ENCODE results near the gene METTL18.
"Not testable (repeated sequence)": the region's sequence is repeated elsewhere in the genome, so short reads cannot be mapped to it uniquely, and the experiment has no call there.

METTL18 gene

GRCh38 chr1:169794530-169795416 is at the start of gene METTL18:
METTL18 (minus strand) TSS chr1:169794907; CDS start chr1:169793695, 1,212 bp downstream.
- peak; percentile 88 for DNase-seq
- Mint-ChIP-seq H3K4me3 (peak within 1 kb of the TSS; percentile 95 to 97), H3K36me3 (peaks cover 14 to 19% of the 10 kb centered on the region in 2 donors), H3K27me3 (no peaks in the 10 kb centered on the region), H3K4me1 (peaks cover 19 to 41% of the 10 kb centered on the region in 2 donors), H3K9me3 (no peaks in the 10 kb centered on the region), H3K27ac (peak within 1 kb of the TSS; percentile 98)
- ATAC-seq (replicated peaks): peak; percentile 98 to 99

GRCh38 chr1:169838942-169839341 is 44.2 kb upstream of the METTL18 start:
- ATAC-seq (replicated peaks) (no peak), DNase-seq (no peak)
- Mint-ChIP-seq H3K27ac (no peak overlapping the region), H3K36me3 (peaks cover 49 to 54% of the 10 kb centered on the region in 2 donors), H3K9me3 (peaks cover 15 to 19% of the 10 kb centered on the region in 2 donors), H3K4me3 (no peak overlapping the region), H3K4me1 (peaks cover 0 to 2% of the 10 kb centered on the region in 2 donors), H3K27me3 (no peaks in the 10 kb centered on the region)

- H3K36me3 Mint-ChIP-seq: peaks cover 47 to 49% of the 10 kb centered on the region in 2 donors
- H3K27ac Mint-ChIP-seq: no peak overlapping the region
- DNase-seq: no peak
- H3K27me3 Mint-ChIP-seq: no peaks in the 10 kb centered on the region
- H3K4me1 Mint-ChIP-seq: peaks cover 0 to 2% of the 10 kb centered on the region in 2 donors
- ATAC-seq (replicated peaks): no peak
- peaks cover 15 to 19% of the 10 kb centered on the region in 2 donors for H3K9me3 Mint-ChIP-seq
- H3K4me3 Mint-ChIP-seq: no peak overlapping the region
Measured at GRCh38 chr1:169836198-169836597, 41.5 kb upstream of the METTL18 start.

GRCh38 chr1:169835647-169836046 is 40.9 kb upstream of the METTL18 start:
- DNase-seq (no peak), ATAC-seq (replicated peaks) (no peak)
- Mint-ChIP-seq H3K36me3 (peaks cover 43 to 46% of the 10 kb centered on the region in 2 donors), H3K27me3 (no peaks in the 10 kb centered on the region), H3K4me1 (peaks cover 0 to 2% of the 10 kb centered on the region in 2 donors), H3K27ac (no peak overlapping the region), H3K4me3 (no peak overlapping the region), H3K9me3 (peaks cover 10 to 15% of the 10 kb centered on the region in 2 donors)

- H3K27ac Mint-ChIP-seq: no peak overlapping the region
- ATAC-seq (replicated peaks) (no peak), DNase-seq (no peak)
- H3K4me3 Mint-ChIP-seq: no peak overlapping the region
- no peaks in the 10 kb centered on the region for H3K27me3 Mint-ChIP-seq
- H3K4me1 Mint-ChIP-seq: peaks cover 0 to 2% of the 10 kb centered on the region in 2 donors
- H3K36me3 Mint-ChIP-seq: peaks cover 38 to 43% of the 10 kb centered on the region in 2 donors
- H3K9me3 Mint-ChIP-seq: peaks cover 6 to 9% of the 10 kb centered on the region in 2 donors
Measured at GRCh38 chr1:169834869-169835268, 40.2 kb upstream of the METTL18 start.

- ATAC-seq (replicated peaks): no peak
- Mint-ChIP-seq H3K36me3 (peaks cover 25 to 30% of the 10 kb centered on the region in 2 donors), H3K27ac (no peak overlapping the region), H3K27me3 (no peaks in the 10 kb centered on the region), H3K4me3 (no peak overlapping the region), H3K9me3 (peaks cover 2 to 3% of the 10 kb centered on the region in 2 donors), H3K4me1 (peaks cover 0 to 2% of the 10 kb centered on the region in 2 donors)
- DNase-seq: no peak
Measured at GRCh38 chr1:169833179-169833901, 38.6 kb upstream of the METTL18 start.

GRCh38 chr1:169829671-169830070 is 35.0 kb upstream of the METTL18 start:
- no peak for ATAC-seq (replicated peaks)
- H3K27me3 Mint-ChIP-seq: no peaks in the 10 kb centered on the region
- H3K27ac Mint-ChIP-seq: no peak overlapping the region
- H3K4me3 Mint-ChIP-seq: no peak overlapping the region
- DNase-seq: no peak
- peaks cover 0 to under 1% of the 10 kb centered on the region in 2 donors for H3K9me3 Mint-ChIP-seq
- H3K4me1 Mint-ChIP-seq: no peaks in the 10 kb centered on the region
- peaks cover 24 to 28% of the 10 kb centered on the region in 2 donors for H3K36me3 Mint-ChIP-seq

GRCh38 chr1:169824153-169824552 is 29.4 kb upstream of the METTL18 start:
- peaks cover 20 to 21% of the 10 kb centered on the region in 2 donors for H3K36me3 Mint-ChIP-seq
- no peaks in the 10 kb centered on the region for H3K4me1 Mint-ChIP-seq
- no peak for ATAC-seq (replicated peaks)
- DNase-seq: no peak
- H3K9me3 Mint-ChIP-seq: no peaks in the 10 kb centered on the region
- H3K4me3 Mint-ChIP-seq: no peak overlapping the region
- H3K27ac Mint-ChIP-seq: no peak overlapping the region
- H3K27me3 Mint-ChIP-seq: no peaks in the 10 kb centered on the region

GRCh38 chr1:169821500-169821899 is 26.8 kb upstream of the METTL18 start:
- Mint-ChIP-seq H3K27ac (no peak overlapping the region), H3K36me3 (peaks cover 16 to 22% of the 10 kb centered on the region in 2 donors), H3K4me1 (no peaks in the 10 kb centered on the region), H3K27me3 (no peaks in the 10 kb centered on the region), H3K9me3 (no peaks in the 10 kb centered on the region), H3K4me3 (no peak overlapping the region)
- ATAC-seq (replicated peaks) (no peak), DNase-seq (no peak)

GRCh38 chr1:169816617-169817016 is 21.9 kb upstream of the METTL18 start:
- H3K4me3 Mint-ChIP-seq: no peak overlapping the region
- no peaks in the 10 kb centered on the region for H3K4me1 Mint-ChIP-seq
- H3K36me3 Mint-ChIP-seq: peaks cover 12 to 28% of the 10 kb centered on the region in 2 donors
- no peak overlapping the region for H3K27ac Mint-ChIP-seq
- DNase-seq: no peak
- no peak for ATAC-seq (replicated peaks)
- no peaks in the 10 kb centered on the region for H3K27me3 Mint-ChIP-seq
- peaks cover 0 to 1% of the 10 kb centered on the region in 2 donors for H3K9me3 Mint-ChIP-seq

- peaks cover 0 to 1% of the 10 kb centered on the region in 2 donors for H3K9me3 Mint-ChIP-seq
- H3K4me3 Mint-ChIP-seq: no peak overlapping the region
- no peaks in the 10 kb centered on the region for H3K4me1 Mint-ChIP-seq
- H3K36me3 Mint-ChIP-seq: peaks cover 10 to 29% of the 10 kb centered on the region in 2 donors
- H3K27ac Mint-ChIP-seq: no peak overlapping the region
- no peak for ATAC-seq (replicated peaks)
- no peak for DNase-seq
- no peaks in the 10 kb centered on the region for H3K27me3 Mint-ChIP-seq
Measured at GRCh38 chr1:169814265-169814664, 19.6 kb upstream of the METTL18 start.

GRCh38 chr1:169812131-169812530 is 17.4 kb upstream of the METTL18 start:
- H3K4me1 Mint-ChIP-seq: no peaks in the 10 kb centered on the region
- no peak overlapping the region for H3K4me3 Mint-ChIP-seq
- no peak overlapping the region for H3K27ac Mint-ChIP-seq
- H3K9me3 Mint-ChIP-seq: peaks cover 0 to 1% of the 10 kb centered on the region in 2 donors
- no peak for DNase-seq
- H3K27me3 Mint-ChIP-seq: no peaks in the 10 kb centered on the region
- ATAC-seq (replicated peaks): no peak
- H3K36me3 Mint-ChIP-seq: peaks cover 18 to 26% of the 10 kb centered on the region in 2 donors

GRCh38 chr1:169811418-169812035 is 16.8 kb upstream of the METTL18 start:
- ATAC-seq (replicated peaks); H3K9me3 Mint-ChIP-seq; H3K27me3 Mint-ChIP-seq; H3K27ac Mint-ChIP-seq; DNase-seq; H3K4me3 Mint-ChIP-seq; H3K4me1 Mint-ChIP-seq: not testable (repeated sequence)
- peaks cover 21 to 30% of the 10 kb centered on the region in 2 donors for H3K36me3 Mint-ChIP-seq

Measured in stimulated activated naive B cell treated with anti-CD40 and anti-IgM and Interleukin-4, amounts not matched to agents 10 μg/mL and 1 μg/mL and 100 μg/mL, for 72 hours (primary cell).